HepG2 (cell line): ENCODE measurements around the gene TTLL10. TPM values are rescaled to one million over a fixed set of nuclear protein-coding genes. Genes with fewer than 3 reads are reported as not detected.
A peak's percentile ranks its signal among the peaks of the same experiment; 100 is the strongest.

Experiments used
- ARNT2 ChIP-seq: sonication (generic); formaldehyde crosslinking; IDR thresholded peaks from 2 replicates; pipeline ENCODE4 v1.8.0; 2022; ENCODE audit warnings: mild to moderate bottlenecking, low read depth, missing genetic modification reagents, moderate library complexity
- HDAC1 ChIP-seq: sonication (generic); formaldehyde crosslinking; IDR thresholded peaks from 2 replicates; pipeline ENCODE4 v1.5.1; 2020; ENCODE audit warnings: mild to moderate bottlenecking, missing genetic modification reagents
- HOXA3 ChIP-seq: sonication (generic); formaldehyde crosslinking; IDR thresholded peaks from 2 replicates; pipeline ENCODE4 v1.5.0; 2020; ENCODE audit warnings: missing genetic modification reagents
- SALL1 ChIP-seq: sonication (generic); formaldehyde crosslinking; IDR thresholded peaks from 2 replicates; pipeline ENCODE4 v1.8.0; 2022; ENCODE audit warnings: mild to moderate bottlenecking, missing genetic modification reagents
- TCF7 ChIP-seq: sonication (generic); IDR thresholded peaks from 2 replicates; pipeline ENCODE4 v1.6.1; 2016; ENCODE audit warnings: antibody characterized with exemption, low read depth
- ZFAT ChIP-seq: sonication (generic); formaldehyde crosslinking; conservative IDR thresholded peaks from 2 replicates; pipeline ENCODE4 v1.8.1; 2023; ENCODE audit warnings: missing genetic modification reagents, inconsistent platforms
- ZNF234 ChIP-seq: sonication (generic); formaldehyde crosslinking; conservative IDR thresholded peaks from 2 replicates; pipeline ENCODE4 v1.5.1; 2020; ENCODE audit warnings: mild to moderate bottlenecking, missing genetic modification reagents
- ZNF292 ChIP-seq: sonication (generic); formaldehyde crosslinking; IDR thresholded peaks from 2 replicates; pipeline ENCODE4 v1.8.1; 2022; ENCODE audit warnings: mild to moderate bottlenecking, low read depth, missing genetic modification reagents, borderline replicate concordance
- ZNF501 ChIP-seq: sonication (generic); formaldehyde crosslinking; IDR thresholded peaks from 2 replicates; pipeline ENCODE4 v1.5.1; 2020; ENCODE audit warnings: mild to moderate bottlenecking, moderate library complexity, missing genetic modification reagents
- ZNF792 ChIP-seq: IDR thresholded peaks from 2 replicates; pipeline ENCODE4 v1.6.1; 2016
- polyA plus RNA-seq, 8 experiments: library from polyadenylated mRNA; depleted of rRNA in 3 of 8; stranded (reverse) in 7 of 8; unstranded in 1 of 8; fragments of >200 nt; fragmentation: Illumina TruSeq in 4 of 8; extraction: Trizol in 4 of 8; gene quantifications; 2 replicates each; pipeline versions ENCODE4 v1.2.1 to v1.2.3, GENCODE V29; 2011 to 2016; ENCODE audit warnings: low read depth in 4 of 8, missing spikeins in 1 of 8, mixed read lengths in 1 of 8; ENCODE audit not compliant: insufficient read depth in 1 of 8
- total RNA-seq, 5 experiments: library from RNA; depleted of rRNA; stranded (reverse); fragments of >200 nt; fragmentation: Illumina TruSeq; extraction: Trizol; gene quantifications; 2 replicates each; pipeline ENCODE4 v1.2.3, GENCODE V29; 2016; ENCODE audit warnings: low read depth in 1 of 5
- TF ChIP-seq, protein P1 (sequence below): sonication (generic); formaldehyde crosslinking; IDR thresholded peaks from 2 replicates; pipeline ENCODE4 v1.8.0; 2022; ENCODE audit warnings: mild to moderate bottlenecking, missing genetic modification reagents, moderate library complexity
- TF ChIP-seq, protein P2 (sequence below): sonication (generic); formaldehyde crosslinking; IDR thresholded peaks from 2 replicates; pipeline ENCODE4 v1.4.0; 2020; ENCODE audit warnings: missing genetic modification reagents
- TF ChIP-seq, protein P3 (sequence below), 2 experiments: fragments of 450-650 bp in 1 of 2; sonication (generic) in 1 of 2; formaldehyde crosslinking in 1 of 2; IDR thresholded peaks; 2 replicates each; pipeline versions ENCODE4 v1.6.1 to v1.8.0; 2016 to 2022; ENCODE audit warnings: antibody characterized with exemption in 1 of 2, mild to moderate bottlenecking in 1 of 2, missing genetic modification reagents in 1 of 2
- TF ChIP-seq, protein P4 (sequence below): sonication (generic); formaldehyde crosslinking; IDR thresholded peaks from 2 replicates; pipeline ENCODE4 v1.4.0; 2020; ENCODE audit warnings: missing genetic modification reagents; ENCODE audit errors: not compliant biosample characterization

TTLL10 gene
- total and polyA plus RNA-seq, 2 of the 13 experiments (the other 11 are each of a cell fraction or from before 2014, with no cell fraction given), result not detected

DNA sequence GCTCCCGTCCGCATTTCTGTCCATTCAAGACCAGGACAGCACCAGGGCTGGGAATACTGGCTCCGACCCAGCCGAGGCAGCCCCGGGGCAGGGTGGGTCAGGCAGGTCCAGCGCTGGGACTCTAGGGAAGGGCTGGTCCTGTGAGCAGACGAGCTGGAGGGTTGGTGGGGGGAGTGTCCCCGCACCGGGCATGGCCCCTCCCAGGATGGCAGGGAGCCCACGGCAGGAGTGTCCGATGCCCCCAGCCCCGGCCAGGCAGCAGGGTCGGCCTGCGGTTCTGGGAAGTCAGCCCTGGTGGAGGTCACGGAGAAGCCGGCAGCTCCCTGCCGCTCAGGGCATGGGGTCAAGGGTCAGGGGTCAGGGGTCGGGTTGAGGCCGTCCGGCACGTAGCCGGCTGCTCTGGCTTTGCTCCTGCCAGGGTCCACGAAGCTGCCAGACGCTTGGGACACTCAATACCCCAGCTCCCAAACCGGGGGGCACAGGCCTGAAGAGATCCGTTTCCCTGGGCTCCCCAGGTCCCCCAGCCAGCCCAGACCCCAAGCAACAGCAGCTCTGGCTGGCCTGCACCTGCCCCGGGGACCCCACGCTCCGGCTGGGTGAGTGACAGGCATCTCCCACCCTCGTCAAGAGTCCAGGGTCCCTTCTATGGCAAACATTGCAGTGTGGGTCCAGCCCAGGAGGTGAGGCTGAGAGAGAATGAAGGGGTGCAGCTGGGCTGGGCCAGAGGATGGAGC lies 66.1 kb downstream of the TTLL10 start (continued):
- no peak for TF ChIP-seq ZFAT
- TF ChIP-seq, protein P1, sequence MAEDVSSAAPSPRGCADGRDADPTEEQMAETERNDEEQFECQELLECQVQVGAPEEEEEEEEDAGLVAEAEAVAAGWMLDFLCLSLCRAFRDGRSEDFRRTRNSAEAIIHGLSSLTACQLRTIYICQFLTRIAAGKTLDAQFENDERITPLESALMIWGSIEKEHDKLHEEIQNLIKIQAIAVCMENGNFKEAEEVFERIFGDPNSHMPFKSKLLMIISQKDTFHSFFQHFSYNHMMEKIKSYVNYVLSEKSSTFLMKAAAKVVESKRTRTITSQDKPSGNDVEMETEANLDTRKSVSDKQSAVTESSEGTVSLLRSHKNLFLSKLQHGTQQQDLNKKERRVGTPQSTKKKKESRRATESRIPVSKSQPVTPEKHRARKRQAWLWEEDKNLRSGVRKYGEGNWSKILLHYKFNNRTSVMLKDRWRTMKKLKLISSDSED (CRISPR knock-in tag), result no peak
- TF ChIP-seq, protein P2, sequence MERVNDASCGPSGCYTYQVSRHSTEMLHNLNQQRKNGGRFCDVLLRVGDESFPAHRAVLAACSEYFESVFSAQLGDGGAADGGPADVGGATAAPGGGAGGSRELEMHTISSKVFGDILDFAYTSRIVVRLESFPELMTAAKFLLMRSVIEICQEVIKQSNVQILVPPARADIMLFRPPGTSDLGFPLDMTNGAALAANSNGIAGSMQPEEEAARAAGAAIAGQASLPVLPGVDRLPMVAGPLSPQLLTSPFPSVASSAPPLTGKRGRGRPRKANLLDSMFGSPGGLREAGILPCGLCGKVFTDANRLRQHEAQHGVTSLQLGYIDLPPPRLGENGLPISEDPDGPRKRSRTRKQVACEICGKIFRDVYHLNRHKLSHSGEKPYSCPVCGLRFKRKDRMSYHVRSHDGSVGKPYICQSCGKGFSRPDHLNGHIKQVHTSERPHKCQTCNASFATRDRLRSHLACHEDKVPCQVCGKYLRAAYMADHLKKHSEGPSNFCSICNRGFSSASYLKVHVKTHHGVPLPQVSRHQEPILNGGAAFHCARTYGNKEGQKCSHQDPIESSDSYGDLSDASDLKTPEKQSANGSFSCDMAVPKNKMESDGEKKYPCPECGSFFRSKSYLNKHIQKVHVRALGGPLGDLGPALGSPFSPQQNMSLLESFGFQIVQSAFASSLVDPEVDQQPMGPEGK (CRISPR knock-in tag), result peak; percentile 69
- TF ChIP-seq HDAC1, result peak; percentile 86
- TF ChIP-seq, protein P3, sequence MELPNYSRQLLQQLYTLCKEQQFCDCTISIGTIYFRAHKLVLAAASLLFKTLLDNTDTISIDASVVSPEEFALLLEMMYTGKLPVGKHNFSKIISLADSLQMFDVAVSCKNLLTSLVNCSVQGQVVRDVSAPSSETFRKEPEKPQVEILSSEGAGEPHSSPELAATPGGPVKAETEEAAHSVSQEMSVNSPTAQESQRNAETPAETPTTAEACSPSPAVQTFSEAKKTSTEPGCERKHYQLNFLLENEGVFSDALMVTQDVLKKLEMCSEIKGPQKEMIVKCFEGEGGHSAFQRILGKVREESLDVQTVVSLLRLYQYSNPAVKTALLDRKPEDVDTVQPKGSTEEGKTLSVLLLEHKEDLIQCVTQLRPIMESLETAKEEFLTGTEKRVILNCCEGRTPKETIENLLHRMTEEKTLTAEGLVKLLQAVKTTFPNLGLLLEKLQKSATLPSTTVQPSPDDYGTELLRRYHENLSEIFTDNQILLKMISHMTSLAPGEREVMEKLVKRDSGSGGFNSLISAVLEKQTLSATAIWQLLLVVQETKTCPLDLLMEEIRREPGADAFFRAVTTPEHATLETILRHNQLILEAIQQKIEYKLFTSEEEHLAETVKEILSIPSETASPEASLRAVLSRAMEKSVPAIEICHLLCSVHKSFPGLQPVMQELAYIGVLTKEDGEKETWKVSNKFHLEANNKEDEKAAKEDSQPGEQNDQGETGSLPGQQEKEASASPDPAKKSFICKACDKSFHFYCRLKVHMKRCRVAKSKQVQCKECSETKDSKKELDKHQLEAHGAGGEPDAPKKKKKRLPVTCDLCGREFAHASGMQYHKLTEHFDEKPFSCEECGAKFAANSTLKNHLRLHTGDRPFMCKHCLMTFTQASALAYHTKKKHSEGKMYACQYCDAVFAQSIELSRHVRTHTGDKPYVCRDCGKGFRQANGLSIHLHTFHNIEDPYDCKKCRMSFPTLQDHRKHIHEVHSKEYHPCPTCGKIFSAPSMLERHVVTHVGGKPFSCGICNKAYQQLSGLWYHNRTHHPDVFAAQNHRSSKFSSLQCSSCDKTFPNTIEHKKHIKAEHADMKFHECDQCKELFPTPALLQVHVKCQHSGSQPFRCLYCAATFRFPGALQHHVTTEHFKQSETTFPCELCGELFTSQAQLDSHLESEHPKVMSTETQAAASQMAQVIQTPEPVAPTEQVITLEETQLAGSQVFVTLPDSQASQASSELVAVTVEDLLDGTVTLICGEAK (IDR thresholded peaks at IDR 0.05), result no peak
- TF ChIP-seq, protein P3 (CRISPR knock-in tag; IDR thresholded peaks at IDR 0.05), result peak; percentile 52; the same call in 1 of the 2 replicates
- no peak for TF ChIP-seq ZNF292 (CRISPR knock-in tag)
- TF ChIP-seq ZNF501 (CRISPR knock-in tag), result no peak
- no peak for TF ChIP-seq ZNF792 (CRISPR knock-in tag)
- TF ChIP-seq SALL1, result peak; percentile 43; the same call in 1 of the 2 replicates
- no peak for TF ChIP-seq ZNF234 (CRISPR knock-in tag)
- TF ChIP-seq, protein P4, sequence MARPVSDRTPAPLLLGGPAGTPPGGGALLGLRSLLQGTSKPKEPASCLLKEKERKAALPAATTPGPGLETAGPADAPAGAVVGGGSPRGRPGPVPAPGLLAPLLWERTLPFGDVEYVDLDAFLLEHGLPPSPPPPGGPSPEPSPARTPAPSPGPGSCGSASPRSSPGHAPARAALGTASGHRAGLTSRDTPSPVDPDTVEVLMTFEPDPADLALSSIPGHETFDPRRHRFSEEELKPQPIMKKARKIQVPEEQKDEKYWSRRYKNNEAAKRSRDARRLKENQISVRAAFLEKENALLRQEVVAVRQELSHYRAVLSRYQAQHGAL (CRISPR knock-in tag), result peak; percentile 75
- peak; percentile 73; the same call in 1 of the 2 replicates for TF ChIP-seq HOXA3 (CRISPR knock-in tag)
- peak; percentile 67; the same call in 1 of the 2 replicates for TF ChIP-seq ARNT2 (CRISPR knock-in tag)
- no peak for TF ChIP-seq TCF7
